Calu3 (cell line): ENCODE measurements around the gene ZCCHC24. TPM values are rescaled to one million over a fixed set of nuclear protein-coding genes. Genes with fewer than 3 reads are reported as not detected.

ENCODE experiments used
- BruUV-seq: library from RNA; stranded (reverse); fragments of 400-500 nt; replicated peaks from 2 replicates; lab custom pipeline; 2021; lab: Mats Ljungman, UMichigan
- CTCF ChIA-PET: fragments of 300-600 bp; sonication (Branson Sonifier 250); formaldehyde crosslinking; loops from one replicate; lab custom pipeline; 2022; ENCODE audit warnings: antibody characterized with exemption; lab: Charles Lee
- DNase-seq: peaks from one replicate; pipeline ENCODE4 v3.0.0; 2022
- H3K27ac Mint-ChIP-seq: one replicate; pipeline ENCODE4 v1.8.0; 2022; ENCODE audit warnings: mixed read lengths; ENCODE audit not compliant: unreplicated experiment
- H3K27me3 Mint-ChIP-seq: one replicate; pipeline ENCODE4 v1.8.0; 2022; ENCODE audit warnings: mixed read lengths; ENCODE audit not compliant: unreplicated experiment
- H3K36me3 Mint-ChIP-seq: one replicate; pipeline ENCODE4 v1.8.0; 2022; ENCODE audit warnings: mild to moderate bottlenecking, moderate library complexity, mixed read lengths; ENCODE audit not compliant: insufficient read depth, unreplicated experiment
- H3K4me1 Mint-ChIP-seq: one replicate; pipeline ENCODE4 v1.8.0; 2022; ENCODE audit warnings: mild to moderate bottlenecking, low read depth, mixed read lengths; ENCODE audit not compliant: unreplicated experiment
- H3K4me3 Mint-ChIP-seq: one replicate; pipeline ENCODE4 v1.8.0; 2022; ENCODE audit warnings: mild to moderate bottlenecking, low read depth, moderate library complexity, mixed read lengths; ENCODE audit not compliant: unreplicated experiment
- H3K9me3 Mint-ChIP-seq: one replicate; pipeline ENCODE4 v1.8.0; 2022; ENCODE audit warnings: low read depth, mixed read lengths; ENCODE audit not compliant: unreplicated experiment
- intact Hi-C: fragments of 100-400 bp; cut with micrococcal nuclease; formaldehyde crosslinking; loops from one replicate; pipeline ENCODE4 v1.10.0; 2022; ENCODE audit not compliant: unreplicated experiment
- total RNA-seq: library from RNA; stranded (reverse); gene quantifications from 2 replicates; pipeline ENCODE4 v1.2.3, GENCODE V29; 2022
- TF ChIP-seq, protein P1 (sequence below): fragments of 200-600 bp; IDR thresholded peaks from one replicate; pipeline ENCODE4 v1.8.0; 2022; ENCODE audit warnings: antibody characterized with exemption; ENCODE audit not compliant: unreplicated experiment

Gene ZCCHC24
- total RNA-seq, 1 experiment from 2014 or later: 1.4 TPM

- Mint-ChIP-seq H3K27ac (no peak overlapping the region), H3K9me3 (no peaks in the 10 kb centered on the region), H3K27me3 (peaks cover 17% of the 10 kb centered on the region), H3K4me1 (peaks cover 2% of the 10 kb centered on the region), H3K4me3 (no peak overlapping the region), H3K36me3 (no peaks in the 10 kb centered on the region)
- BruUV-seq: no TSS peak
- DNase-seq: no peak
- CTCF ChIA-PET: interaction anchor here (2.0 kb wide), 1 partner anchor 108 kb away, joined by 5 read pairs; no protein-coding TSS in a partner anchor
- TF ChIP-seq, protein P1, sequence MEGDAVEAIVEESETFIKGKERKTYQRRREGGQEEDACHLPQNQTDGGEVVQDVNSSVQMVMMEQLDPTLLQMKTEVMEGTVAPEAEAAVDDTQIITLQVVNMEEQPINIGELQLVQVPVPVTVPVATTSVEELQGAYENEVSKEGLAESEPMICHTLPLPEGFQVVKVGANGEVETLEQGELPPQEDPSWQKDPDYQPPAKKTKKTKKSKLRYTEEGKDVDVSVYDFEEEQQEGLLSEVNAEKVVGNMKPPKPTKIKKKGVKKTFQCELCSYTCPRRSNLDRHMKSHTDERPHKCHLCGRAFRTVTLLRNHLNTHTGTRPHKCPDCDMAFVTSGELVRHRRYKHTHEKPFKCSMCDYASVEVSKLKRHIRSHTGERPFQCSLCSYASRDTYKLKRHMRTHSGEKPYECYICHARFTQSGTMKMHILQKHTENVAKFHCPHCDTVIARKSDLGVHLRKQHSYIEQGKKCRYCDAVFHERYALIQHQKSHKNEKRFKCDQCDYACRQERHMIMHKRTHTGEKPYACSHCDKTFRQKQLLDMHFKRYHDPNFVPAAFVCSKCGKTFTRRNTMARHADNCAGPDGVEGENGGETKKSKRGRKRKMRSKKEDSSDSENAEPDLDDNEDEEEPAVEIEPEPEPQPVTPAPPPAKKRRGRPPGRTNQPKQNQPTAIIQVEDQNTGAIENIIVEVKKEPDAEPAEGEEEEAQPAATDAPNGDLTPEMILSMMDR: no peak
- intact Hi-C loops: no loop called here
Measured at GRCh38 chr10:79482741-79483140, 37.3 kb upstream of the ZCCHC24 start.

DNA sequence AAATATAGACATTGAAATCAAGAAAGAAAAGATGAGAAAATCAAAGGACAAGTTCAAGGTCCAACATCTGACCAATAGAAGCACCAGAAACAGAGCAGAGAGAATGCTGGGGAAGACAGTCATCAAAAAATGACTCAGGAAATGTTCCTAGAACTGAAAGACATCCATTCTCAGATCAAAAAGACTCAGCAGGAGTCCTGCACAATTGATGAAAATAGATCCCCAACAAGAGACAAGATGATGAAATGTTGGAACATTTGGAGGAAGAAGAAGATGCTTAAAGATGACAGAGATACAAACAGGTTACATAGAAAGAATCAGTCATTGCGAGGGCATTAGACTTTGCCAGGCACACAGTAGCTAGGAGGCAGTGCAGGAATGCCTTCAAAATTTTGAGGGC is 36.9 kb upstream of the ZCCHC24 start:
- Mint-ChIP-seq H3K36me3 (no peaks in the 10 kb centered on the region), H3K9me3 (no peaks in the 10 kb centered on the region), H3K4me3 (no peak overlapping the region), H3K4me1 (no peaks in the 10 kb centered on the region), H3K27me3 (peaks cover 18% of the 10 kb centered on the region), H3K27ac (no peak overlapping the region)
- BruUV-seq: no TSS peak
- DNase-seq: no peak
- CTCF ChIA-PET: interaction anchor here (2.0 kb wide), 1 partner anchor 108 kb away, joined by 5 read pairs; no protein-coding TSS in a partner anchor
- TF ChIP-seq, protein P1: no peak
- intact Hi-C loops: no loop called here

- peaks cover 38% of the 10 kb centered on the region for H3K27me3 Mint-ChIP-seq
Measured at GRCh38 chr10:79479283-79479909, 34.0 kb upstream of the ZCCHC24 start.

GRCh38 chr10:79477456-79477855 is 32.0 kb upstream of the ZCCHC24 start:
- no peak for DNase-seq
- Mint-ChIP-seq H3K27me3 (peaks cover 57% of the 10 kb centered on the region), H3K4me1 (no peaks in the 10 kb centered on the region), H3K27ac (no peak overlapping the region), H3K36me3 (no peaks in the 10 kb centered on the region), H3K9me3 (no peaks in the 10 kb centered on the region), H3K4me3 (no peak overlapping the region)
- BruUV-seq: no TSS peak
- intact Hi-C loops: no loop called here
- TF ChIP-seq, protein P1: no peak
- CTCF ChIA-PET: interaction anchor here (0.6 to 1.4 kb wide), 3 partner anchors 10 to 249 kb away, joined by 4 to 11 read pairs (median 4); no protein-coding TSS in a partner anchor

More at GRCh38 chr10:79479283-79479909, 34.0 kb upstream of the ZCCHC24 start:
- CTCF ChIA-PET: no interaction called here
- Mint-ChIP-seq H3K36me3 (no peaks in the 10 kb centered on the region), H3K4me3 (no peak overlapping the region), H3K9me3 (no peaks in the 10 kb centered on the region), H3K4me1 (no peaks in the 10 kb centered on the region), H3K27ac (no peak overlapping the region)
- DNase-seq: no peak
- TF ChIP-seq, protein P1: no peak
- intact Hi-C loops: no loop called here
- no TSS peak for BruUV-seq
